B cell (primary cell): ENCODE data around the gene ARG1. TPM values are rescaled to one million over a fixed set of nuclear protein-coding genes. Genes with fewer than 3 reads are reported as not detected.

Experiments
- ATAC-seq: fragments of 200-7000 bp; cut with Tn5 transposase; one replicate; pipeline ENCODE4 v1.10.0; 2021; ENCODE audit warnings: low read depth, mild to moderate bottlenecking, moderate number of reproducible peaks, moderate library complexity
- CTCF ChIA-PET: fragments of 350-600 bp; sonication (Branson Sonifier 250); formaldehyde crosslinking; loops from one replicate; lab custom pipeline; 2021; ENCODE audit warnings: antibody characterized with exemption, inconsistent platforms; lab: Charles Lee
- POLR2A ChIA-PET: fragments of 350-600 bp; sonication (Branson Sonifier 250); formaldehyde crosslinking; loops from one replicate; lab custom pipeline; 2021; ENCODE audit warnings: antibody characterized with exemption; lab: Charles Lee
- DNase-seq: peaks from one replicate; pipeline ENCODE4 v3.0.0; 2013
- H2AFZ ChIP-seq: 2 replicates; pipeline ENCODE4 v1.6.1; 2012; ENCODE audit warnings: mild to moderate bottlenecking, low read depth, low read length; ENCODE audit not compliant: insufficient read depth, poor library complexity, severe bottlenecking
- H3K27ac ChIP-seq, 2 donors: 1 replicate in 1 of 2; 2 replicates in 1 of 2; pipeline ENCODE4 v1.5.1; 2012 to 2013; ENCODE audit warnings: low read length in 2 of 2, mild to moderate bottlenecking in 2 of 2, moderate library complexity in 1 of 2
- H3K27me3 ChIP-seq, 4 experiments: fragments of 200-600 bp in 1 of 4; sonication (generic) in 1 of 4; replicated peaks in 1 of 4; 1 replicate in 2 of 4; 2 replicates in 2 of 4; pipeline versions ENCODE4 v1.6.1 to v1.7.0; 2013 to 2016; ENCODE audit warnings: low read length in 3 of 4, mild to moderate bottlenecking in 2 of 4, mixed read lengths in 1 of 4, moderate library complexity in 1 of 4; ENCODE audit not compliant: insufficient read depth in 4 of 4, control insufficient read depth in 3 of 4; ENCODE audit errors: control extremely low read depth in 1 of 4
- H3K36me3 ChIP-seq, 2 experiments: replicated peaks in 1 of 2; 1 replicate in 1 of 2; 2 replicates in 1 of 2; pipeline versions ENCODE4 v1.6.1 to v1.7.1; 2013; ENCODE audit warnings: low read length in 1 of 2; ENCODE audit not compliant: insufficient read depth in 2 of 2, control insufficient read depth in 1 of 2; ENCODE audit errors: control extremely low read depth in 1 of 2, extremely low read depth in 1 of 2
- H3K4me1 ChIP-seq, 2 donors: fragments of 200-600 bp in 1 of 2; sonication (generic) in 1 of 2; 1 replicate in 1 of 2; 2 replicates in 1 of 2; pipeline versions ENCODE4 v1.5.1 to v1.6.1; 2013 to 2017; ENCODE audit warnings: low read length in 2 of 2; ENCODE audit not compliant: control insufficient read depth in 2 of 2, insufficient read depth in 2 of 2
- H3K4me2 ChIP-seq: replicated peaks from 2 replicates; pipeline ENCODE3; 2012; ENCODE audit warnings: mild to moderate bottlenecking, low read depth, low read length; ENCODE audit not compliant: poor library complexity, severe bottlenecking
- H3K4me3 ChIP-seq, 5 experiments: fragments of 200-600 bp in 1 of 5; sonication (generic) in 1 of 5; 1 replicate in 3 of 5; 2 replicates in 2 of 5; pipeline versions ENCODE4 v1.5.1 to v1.7.0; 2011 to 2016; ENCODE audit warnings: low read length in 4 of 5, mild to moderate bottlenecking in 4 of 5, low read depth in 2 of 5, control low read depth in 1 of 5, moderate library complexity in 1 of 5; ENCODE audit not compliant: insufficient read depth in 1 of 5; ENCODE audit errors: control extremely low read depth in 1 of 5, extremely low read depth in 1 of 5
- H3K79me2 ChIP-seq: fragments of 200-600 bp; sonication (generic); one replicate; pipeline ENCODE4 v1.6.0; 2016; ENCODE audit warnings: low read length; ENCODE audit not compliant: control insufficient read depth, insufficient read depth
- H3K9ac ChIP-seq: fragments of 200-600 bp; sonication (generic); 2 replicates; pipeline ENCODE4 v1.6.1; 2017; ENCODE audit warnings: mild to moderate bottlenecking, low read length, moderate library complexity
- H3K9me3 ChIP-seq, 3 donors: one replicate each; pipeline versions ENCODE4 v1.6.1 to v1.7.1; 2013; ENCODE audit warnings: low read length in 2 of 3; ENCODE audit not compliant: control insufficient read depth in 2 of 3, insufficient read depth in 1 of 3; ENCODE audit errors: control extremely low read depth in 1 of 3
- H4K20me1 ChIP-seq: 2 replicates; pipeline ENCODE4 v1.6.0; 2012; ENCODE audit warnings: mild to moderate bottlenecking, low read length; ENCODE audit not compliant: insufficient read depth, control insufficient read depth, poor library complexity, severe bottlenecking
- H3K27ac Mint-ChIP-seq: one replicate; pipeline ENCODE4 v1.8.0; 2021; ENCODE audit warnings: mixed read lengths
- H3K27me3 Mint-ChIP-seq: one replicate; pipeline ENCODE4 v1.8.0; 2021; ENCODE audit warnings: mixed read lengths
- H3K4me1 Mint-ChIP-seq: one replicate; pipeline ENCODE4 v1.8.0; 2021; ENCODE audit warnings: mixed read lengths
- H3K4me3 Mint-ChIP-seq: one replicate; pipeline ENCODE4 v1.8.0; 2021; ENCODE audit warnings: mixed read lengths
- H3K9me3 Mint-ChIP-seq: one replicate; pipeline ENCODE4 v1.8.0; 2022; ENCODE audit warnings: mixed read lengths; ENCODE audit not compliant: insufficient read depth
- EZH2 ChIP-seq: IDR thresholded peaks from 2 replicates; pipeline ENCODE4 v1.6.1; 2012; ENCODE audit warnings: borderline replicate concordance, low read depth, mild to moderate bottlenecking, moderate library complexity, low read length; ENCODE audit not compliant: insufficient read depth, poor library complexity, severe bottlenecking
- WGBS: methylation state at CpG from one replicate; pipeline ENCODE4 v1.1.5; 2013; ENCODE audit warnings: missing lambda C conversion rate; ENCODE audit not compliant: insufficient coverage; 5-methylcytosine and 5-hydroxymethylcytosine counted together
- intact Hi-C: fragments of 100-400 bp; cut with micrococcal nuclease; formaldehyde crosslinking; loops from one replicate; pipeline ENCODE4 v1.10.0; 2022
- polyA plus RNA-seq: library from polyadenylated mRNA; depleted of rRNA; stranded (reverse); fragments of >200 nt; gene quantifications from 2 replicates; pipeline ENCODE4 v1.2.3, GENCODE V29; 2012
- total RNA-seq, 2 donors: library from RNA; stranded (reverse); fragments of 120-200 nt in 1 of 2; gene quantifications; 1 replicate in 1 of 2; 2 replicates in 1 of 2; pipeline versions ENCODE4 v1.2.3 to v1.2.4, GENCODE V29; 2013 to 2022
- TF ChIP-seq, protein P1 (sequence below): fragments of 200-600 bp; IDR thresholded peaks from one replicate; pipeline ENCODE4 v1.8.0; 2022; ENCODE audit warnings: antibody characterized with exemption, mild to moderate bottlenecking

ARG1 gene
- total and polyA plus RNA-seq, 2 donors (not counting 1 experiment from before 2014, with no cell fraction given), result not detected

DNA sequence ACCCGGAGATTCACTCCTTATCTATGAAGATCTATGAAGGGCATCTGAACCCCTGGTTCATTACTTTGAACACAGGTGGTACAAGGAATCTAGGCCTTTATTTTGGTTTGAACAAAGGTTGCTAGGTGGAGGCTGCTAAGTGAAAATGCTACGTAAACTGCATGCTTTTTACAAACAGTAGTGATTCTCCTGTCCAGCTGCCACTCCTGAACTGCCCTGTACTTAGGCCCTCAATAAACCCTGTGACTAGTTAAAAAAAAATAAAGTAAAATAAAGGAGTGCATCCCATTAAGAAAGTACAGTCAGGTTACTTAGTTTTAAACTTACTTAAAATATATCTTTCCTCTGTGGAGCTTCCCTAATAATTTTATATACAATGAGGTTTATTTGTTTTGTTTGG, 27.7 kb upstream of the ARG1 start:
- ChIA-PET POLR2A (no interaction called here), CTCF (no interaction called here)
- intact Hi-C loops, result no loop called here

DNA sequence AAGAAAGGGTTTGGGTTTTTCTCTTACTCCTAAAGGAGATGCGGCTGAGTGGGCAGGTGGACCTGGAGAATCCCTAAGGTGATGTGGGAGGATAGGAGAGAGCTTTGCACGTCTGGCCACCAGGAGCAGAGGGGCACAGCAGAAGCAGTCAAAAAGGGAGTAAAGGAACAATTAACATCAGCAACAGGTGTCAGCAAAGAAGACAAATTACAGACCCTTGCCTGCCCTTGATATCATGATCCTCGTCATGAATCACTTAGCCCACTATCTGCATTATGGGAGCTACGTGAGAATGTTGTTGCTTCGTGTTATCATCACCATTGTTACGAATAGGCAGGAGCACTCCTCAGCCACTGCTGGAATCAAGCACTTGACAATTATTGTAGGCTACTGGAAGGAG, 25.5 kb upstream of the ARG1 start:
- no peak overlapping the region for H3K27ac ChIP-seq
- peaks cover 8% of the 10 kb centered on the region for H3K27me3 Mint-ChIP-seq
- peaks cover 1% of the 10 kb centered on the region for H3K4me1 Mint-ChIP-seq
- H3K4me3 Mint-ChIP-seq, result no peak overlapping the region
- no peaks in the 10 kb centered on the region for H3K27me3 ChIP-seq
- no peak overlapping the region for H3K4me3 ChIP-seq
- no peaks in the 10 kb centered on the region for H3K36me3 ChIP-seq
- WGBS, result 89% methylated on average over 4 of the region's 6 CpGs
- no peak overlapping the region for H3K9ac ChIP-seq
- ATAC-seq, result no peak
- H3K27ac Mint-ChIP-seq, result no peak overlapping the region
- no peaks in the 10 kb centered on the region for H3K79me2 ChIP-seq
- DNase-seq, result no peak
- H3K4me2 ChIP-seq, result no peak overlapping the region
- POLR2A ChIA-PET, result interaction anchor here (0.6 kb wide), 1 partner anchor 395 kb away, joined by 7 read pairs; no protein-coding TSS in a partner anchor
- intact Hi-C loops, result no loop called here
- H2AFZ ChIP-seq, result no peak overlapping the region
- H4K20me1 ChIP-seq, result no peaks in the 10 kb centered on the region
- peaks cover 3% of the 10 kb centered on the region for H3K9me3 Mint-ChIP-seq
- no peaks in the 10 kb centered on the region for H3K9me3 ChIP-seq
- CTCF ChIA-PET, result no interaction called here
- no peak for TF ChIP-seq EZH2
- TF ChIP-seq, protein P1, sequence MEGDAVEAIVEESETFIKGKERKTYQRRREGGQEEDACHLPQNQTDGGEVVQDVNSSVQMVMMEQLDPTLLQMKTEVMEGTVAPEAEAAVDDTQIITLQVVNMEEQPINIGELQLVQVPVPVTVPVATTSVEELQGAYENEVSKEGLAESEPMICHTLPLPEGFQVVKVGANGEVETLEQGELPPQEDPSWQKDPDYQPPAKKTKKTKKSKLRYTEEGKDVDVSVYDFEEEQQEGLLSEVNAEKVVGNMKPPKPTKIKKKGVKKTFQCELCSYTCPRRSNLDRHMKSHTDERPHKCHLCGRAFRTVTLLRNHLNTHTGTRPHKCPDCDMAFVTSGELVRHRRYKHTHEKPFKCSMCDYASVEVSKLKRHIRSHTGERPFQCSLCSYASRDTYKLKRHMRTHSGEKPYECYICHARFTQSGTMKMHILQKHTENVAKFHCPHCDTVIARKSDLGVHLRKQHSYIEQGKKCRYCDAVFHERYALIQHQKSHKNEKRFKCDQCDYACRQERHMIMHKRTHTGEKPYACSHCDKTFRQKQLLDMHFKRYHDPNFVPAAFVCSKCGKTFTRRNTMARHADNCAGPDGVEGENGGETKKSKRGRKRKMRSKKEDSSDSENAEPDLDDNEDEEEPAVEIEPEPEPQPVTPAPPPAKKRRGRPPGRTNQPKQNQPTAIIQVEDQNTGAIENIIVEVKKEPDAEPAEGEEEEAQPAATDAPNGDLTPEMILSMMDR, result no peak
- no peaks in the 10 kb centered on the region for H3K4me1 ChIP-seq

More for the DNA sequence above, 27.7 kb upstream of the ARG1 start:
- Histone ChIP-seq H3K9me3 (no peaks in the 10 kb centered on the region), H3K4me1 (no peaks in the 10 kb centered on the region), H3K9ac (no peak overlapping the region), H4K20me1 (no peaks in the 10 kb centered on the region), H2AFZ (no peak overlapping the region), H3K27ac (no peak overlapping the region), H3K4me3 (no peak overlapping the region), H3K4me2 (no peak overlapping the region), H3K27me3 (no peaks in the 10 kb centered on the region), H3K79me2 (no peaks in the 10 kb centered on the region), H3K36me3 (no peaks in the 10 kb centered on the region)
- Mint-ChIP-seq H3K9me3 (peaks cover 3% of the 10 kb centered on the region), H3K4me1 (peaks cover 1% of the 10 kb centered on the region), H3K4me3 (no peak overlapping the region), H3K27me3 (peaks cover 17% of the 10 kb centered on the region), H3K27ac (no peak overlapping the region)
- ATAC-seq (no peak), DNase-seq (no peak)
- no peak for TF ChIP-seq EZH2
- TF ChIP-seq, protein P1, result no peak
- 100% methylated on average over 1 of the region's 2 CpGs for WGBS
